IMR-90 (cell line): ENCODE results near the gene DLX2. TPM values are rescaled to one million over a fixed set of nuclear protein-coding genes. Genes with fewer than 3 reads are reported as not detected.

Experiments used
- ATAC-seq: fragments of 200-7000 bp; cut with Tn5 transposase; 2 replicates; pipeline ENCODE4 v1.9.1; 2020; ENCODE audit warnings: low read depth, mild to moderate bottlenecking, moderate library complexity
- BruUV-seq: library from RNA; stranded (reverse); fragments of 400-500 nt; replicated peaks from 2 replicates; lab custom pipeline; 2021; lab: Mats Ljungman, UMichigan
- CTCF ChIA-PET: fragments of 300-600 bp; formaldehyde crosslinking; extraction: SDS; loops from one replicate; lab custom pipeline; 2021; ENCODE audit warnings: antibody characterized with exemption; lab: Yijun Ruan, JAX
- POLR2A ChIA-PET: fragments of 300-600 bp; sonication (Branson Sonifier 250); formaldehyde crosslinking; loops from one replicate; lab custom pipeline; 2022; ENCODE audit warnings: antibody characterized with exemption; ENCODE audit not compliant: unreplicated experiment; lab: Charles Lee
- DNase-seq: peaks from one replicate; pipeline ENCODE4 v3.0.0; 2013
- H2AFZ ChIP-seq: replicated peaks from 2 replicates; pipeline ENCODE3; 2013; ENCODE audit warnings: low read length, mild to moderate bottlenecking; ENCODE audit not compliant: poor library complexity
- H2AK5ac ChIP-seq: 2 replicates; pipeline ENCODE4 v1.6.1; 2013; ENCODE audit warnings: low read depth, low read length, inconsistent platforms
- H2AK9ac ChIP-seq: replicated peaks from 2 replicates; pipeline ENCODE3; 2013; ENCODE audit warnings: mild to moderate bottlenecking, low read depth, low read length, moderate library complexity; ENCODE audit not compliant: poor library complexity
- H2BK120ac ChIP-seq: 2 replicates; pipeline ENCODE4 v1.6.1; 2013; ENCODE audit warnings: low read depth, low read length, inconsistent platforms
- H2BK15ac ChIP-seq: 3 replicates; pipeline ENCODE4 v1.6.1; 2013; ENCODE audit warnings: low read depth, low read length, inconsistent platforms
- H2BK20ac ChIP-seq: 2 replicates; pipeline ENCODE4 v1.6.1; 2013; ENCODE audit warnings: low read depth, mild to moderate bottlenecking, inconsistent platforms, low read length, moderate library complexity
- H2BK5ac ChIP-seq: 2 replicates; pipeline ENCODE4 v1.6.1; 2013; ENCODE audit warnings: mild to moderate bottlenecking, low read depth, low read length, inconsistent platforms; ENCODE audit not compliant: poor library complexity, severe bottlenecking
- H3K14ac ChIP-seq: replicated peaks from 2 replicates; pipeline ENCODE4 v1.6.1; 2013; ENCODE audit warnings: low read depth, low read length, inconsistent platforms
- H3K18ac ChIP-seq: 2 replicates; pipeline ENCODE4 v1.6.1; 2013; ENCODE audit warnings: low read depth, low read length, control low read depth
- H3K23ac ChIP-seq: 2 replicates; pipeline ENCODE4 v1.6.1; 2013; ENCODE audit warnings: low read depth, low read length, inconsistent platforms
- H3K27ac ChIP-seq: 2 replicates; pipeline ENCODE4 v1.5.1; 2013; ENCODE audit warnings: mild to moderate bottlenecking, control low read depth, low read length; ENCODE audit not compliant: insufficient read depth
- H3K27me3 ChIP-seq: 2 replicates; pipeline ENCODE4 v1.6.1; 2013; ENCODE audit warnings: low read length; ENCODE audit not compliant: control insufficient read depth, insufficient read depth
- H3K36me3 ChIP-seq: 2 replicates; pipeline ENCODE4 v1.6.1; 2013; ENCODE audit warnings: low read length, mixed read lengths; ENCODE audit not compliant: control insufficient read depth, insufficient read depth
- H3K4ac ChIP-seq: 2 replicates; pipeline ENCODE4 v1.6.1; 2013; ENCODE audit warnings: low read depth, low read length, inconsistent platforms
- H3K4me1 ChIP-seq: 2 replicates; pipeline ENCODE4 v1.6.1; 2013; ENCODE audit warnings: low read length, mixed read lengths; ENCODE audit not compliant: control insufficient read depth, insufficient read depth
- H3K4me2 ChIP-seq: 2 replicates; pipeline ENCODE4 v1.6.1; 2013; ENCODE audit warnings: low read depth, mild to moderate bottlenecking, control low read depth, low read length, moderate library complexity
- H3K4me3 ChIP-seq: 2 replicates; pipeline ENCODE4 v1.5.1; 2013; ENCODE audit warnings: low read depth, mild to moderate bottlenecking, control low read depth, low read length, moderate library complexity; ENCODE audit not compliant: insufficient read depth
- H3K56ac ChIP-seq: 2 replicates; pipeline ENCODE4 v1.6.1; 2013; ENCODE audit warnings: low read length, inconsistent platforms; ENCODE audit not compliant: insufficient read depth; ENCODE audit errors: extremely low read depth
- H3K79me1 ChIP-seq, 2 experiments: 2 replicates each; pipeline ENCODE4 v1.6.1; 2013; ENCODE audit warnings: low read length in 2 of 2, inconsistent platforms in 1 of 2, low read depth in 1 of 2
- H3K9ac ChIP-seq: 2 replicates; pipeline ENCODE4 v1.6.1; 2013; ENCODE audit warnings: low read depth, low read length, control low read depth
- H3K9me1 ChIP-seq: 2 replicates; pipeline ENCODE4 v1.6.1; 2013; ENCODE audit warnings: low read length, inconsistent platforms; ENCODE audit not compliant: insufficient read depth
- H3K9me3 ChIP-seq: 2 replicates; pipeline ENCODE4 v1.6.1; 2013; ENCODE audit warnings: low read length; ENCODE audit not compliant: control insufficient read depth, insufficient read depth
- H4K20me1 ChIP-seq: 2 replicates; pipeline ENCODE4 v1.6.1; 2013; ENCODE audit warnings: low read length, inconsistent platforms; ENCODE audit not compliant: insufficient read depth
- H4K5ac ChIP-seq: 2 replicates; pipeline ENCODE4 v1.6.1; 2013; ENCODE audit warnings: mild to moderate bottlenecking, low read depth, low read length, control low read depth
- H4K8ac ChIP-seq, 2 experiments: 2 replicates each; pipeline ENCODE4 v1.6.1; 2013; ENCODE audit warnings: low read depth in 2 of 2, low read length in 2 of 2, control low read depth in 1 of 2, inconsistent platforms in 1 of 2
- H4K91ac ChIP-seq: 2 replicates; pipeline ENCODE4 v1.6.1; 2013; ENCODE audit warnings: low read depth, low read length, inconsistent platforms; ENCODE audit not compliant: insufficient read depth
- CEBPB ChIP-seq: IDR thresholded peaks from 2 replicates; pipeline ENCODE4 v1.6.1; 2012; ENCODE audit warnings: low read depth, low read length, improper control_type of control experiment
- CHD1 ChIP-seq: IDR thresholded peaks from 2 replicates; pipeline ENCODE4 v1.6.1; 2012; ENCODE audit warnings: low read depth, low read length, improper control_type of control experiment
- CTCF ChIP-seq: conservative IDR thresholded peaks from 2 replicates; pipeline ENCODE4 v1.5.1; 2012; ENCODE audit warnings: mild to moderate bottlenecking, low read depth, low read length, improper control_type of control experiment
- ELK1 ChIP-seq: fragments of 150-350 bp; IDR thresholded peaks from 2 replicates; pipeline ENCODE4 v1.6.1; 2016; ENCODE audit warnings: low read depth, mild to moderate bottlenecking, low read length, moderate library complexity, borderline replicate concordance
- FOS ChIP-seq: fragments of 150-350 bp; IDR thresholded peaks from 2 replicates; pipeline ENCODE4 v1.6.1; 2016; ENCODE audit warnings: low read depth, low read length
- MAFK ChIP-seq: IDR thresholded peaks from 2 replicates; pipeline ENCODE4 v1.6.1; 2012; ENCODE audit warnings: low read depth, low read length, improper control_type of control experiment
- MAZ ChIP-seq: IDR thresholded peaks from 2 replicates; pipeline ENCODE4 v1.6.1; 2012; ENCODE audit warnings: low read depth, mild to moderate bottlenecking, low read length, improper control_type of control experiment, moderate library complexity, borderline replicate concordance
- MXI1 ChIP-seq: IDR thresholded peaks from 2 replicates; pipeline ENCODE4 v1.6.1; 2012; ENCODE audit warnings: low read depth, mild to moderate bottlenecking, low read length, moderate library complexity, borderline replicate concordance
- NFE2L2 ChIP-seq: fragments of 150-350 bp; IDR thresholded peaks from 2 replicates; pipeline ENCODE4 v1.6.1; 2016; ENCODE audit warnings: low read depth, mild to moderate bottlenecking, low read length
- POLR2A ChIP-seq: IDR thresholded peaks from 2 replicates; pipeline ENCODE4 v1.6.1; 2012; ENCODE audit warnings: mild to moderate bottlenecking, low read depth, low read length
- RAD21 ChIP-seq: IDR thresholded peaks from 2 replicates; pipeline ENCODE4 v1.6.1; 2012; ENCODE audit warnings: low read length, improper control_type of control experiment
- RCOR1 ChIP-seq: IDR thresholded peaks from 2 replicates; pipeline ENCODE4 v1.6.1; 2012; ENCODE audit warnings: mild to moderate bottlenecking, low read length, improper control_type of control experiment; ENCODE audit not compliant: insufficient replicate concordance
- RFX5 ChIP-seq: IDR thresholded peaks from 2 replicates; pipeline ENCODE4 v1.8.0; 2012; ENCODE audit warnings: low read depth, mild to moderate bottlenecking, low read length, moderate library complexity
- SMC3 ChIP-seq: fragments of 150-350 bp; IDR thresholded peaks from 2 replicates; pipeline ENCODE4 v1.6.1; 2016; ENCODE audit warnings: low read depth, mild to moderate bottlenecking, antibody characterized with exemption, low read length, moderate library complexity
- USF2 ChIP-seq: fragments of 150-350 bp; IDR thresholded peaks from 2 replicates; pipeline ENCODE4 v1.6.1; 2017; ENCODE audit warnings: mild to moderate bottlenecking, antibody characterized with exemption, low read length, low read depth
- WGBS, 2 experiments: methylation state at CpG; one replicate each; pipeline versions ENCODE4 v1.1.5 to v1.1.7; 2013; ENCODE audit warnings: missing lambda C conversion rate in 2 of 2; ENCODE audit not compliant: insufficient read length in 1 of 2; ENCODE audit errors: extremely low coverage in 2 of 2; 5-methylcytosine and 5-hydroxymethylcytosine counted together
- dilution Hi-C: fragments of 300-500 bp; cut with HindIII; formaldehyde crosslinking; loops from one replicate; pipeline ENCODE4 v1.14.3; 2018; ENCODE audit warnings: low sequenced_read_pairs; ENCODE audit not compliant: unreplicated experiment
- in situ Hi-C: fragments of 300-500 bp; cut with MboI; formaldehyde crosslinking; loops from 3 replicates; pipeline ENCODE4 v1.14.3; 2019; ENCODE audit warnings: low sequenced_read_pairs, inconsistent platforms, mixed read lengths
- intact Hi-C: fragments of 100-400 bp; cut with micrococcal nuclease; formaldehyde crosslinking; loops from 2 replicates; pipeline ENCODE4 v1.10.0; 2022
- polyA plus RNA-seq, 3 experiments: library from polyadenylated mRNA; depleted of rRNA; stranded (reverse); fragments of >200 nt; gene quantifications; 2 replicates each; pipeline ENCODE4 v1.2.3, GENCODE V29; 2012; ENCODE audit warnings: low replicate concordance in 1 of 3
- total RNA-seq: library from RNA; depleted of rRNA; stranded (reverse); fragments of >200 nt; gene quantifications from 2 replicates; pipeline ENCODE4 v1.2.3, GENCODE V29; 2012

DLX2 gene
- total and polyA plus RNA-seq, 2 of the 4 experiments (the other 2 are of a cell fraction): 0.38 TPM; not detected in 1

- no peak overlapping the region for H3K56ac ChIP-seq
- no peak overlapping the region for H2AFZ ChIP-seq
- ATAC-seq (no peak), DNase-seq (no peak)
- no peak overlapping the region for H2AK5ac ChIP-seq
- 45% methylated on average over 4 of the region's 23 CpGs; no CpG with 5 or more reads in 1 of the 2 experiments for WGBS, 2 experiments
- H2BK5ac ChIP-seq: no peak overlapping the region
- no peak overlapping the region for H3K23ac ChIP-seq
- no peak overlapping the region for H3K4ac ChIP-seq
- no peaks in the 10 kb centered on the region; the same call in 1 of the 2 replicates for H3K4me1 ChIP-seq
- H4K8ac ChIP-seq: no peak overlapping the region
- BruUV-seq: no TSS peak
- intact Hi-C loops: loop anchor here (5.0 kb wide), 1 partner anchor 91 kb away; the partner anchor contains the start of gene METAP1D
- no peak overlapping the region for H3K4me2 ChIP-seq
- H3K9ac ChIP-seq: no peak overlapping the region
- peaks cover 5% of the 10 kb centered on the region; the same call in 1 of the 2 replicates for H3K9me3 ChIP-seq
- H4K20me1 ChIP-seq: peaks cover 8% of the 10 kb centered on the region; the same call in 1 of the 2 replicates
- H3K14ac ChIP-seq: no peak overlapping the region
- dilution Hi-C loops: no loop called here
- H2AK9ac ChIP-seq: no peak overlapping the region
- no peak overlapping the region for H3K27ac ChIP-seq
- no peak overlapping the region for H4K5ac ChIP-seq
- H2BK20ac ChIP-seq: no peak overlapping the region
- TF ChIP-seq RAD21 (no peak), CHD1 (no peak), SMC3 (no peak), MAZ (no peak), MXI1 (no peak), USF2 (no peak), NFE2L2 (no peak), CTCF (no peak), RCOR1 (no peak), POLR2A (no peak), MAFK (no peak), FOS (no peak), RFX5 (no peak), ELK1 (no peak), CEBPB (no peak)
- peaks cover 82% of the 10 kb centered on the region for H3K27me3 ChIP-seq
- no peaks in the 10 kb centered on the region for H3K9me1 ChIP-seq
- no peak overlapping the region for H4K91ac ChIP-seq
- H3K18ac ChIP-seq: no peak overlapping the region
- in situ Hi-C loops: no loop called here
- H3K36me3 ChIP-seq: no peaks in the 10 kb centered on the region
- CTCF ChIA-PET: no interaction called here
- POLR2A ChIA-PET: no interaction called here
- H3K79me1 ChIP-seq: no peaks in the 10 kb centered on the region
- no peak overlapping the region for H2BK120ac ChIP-seq
- H2BK15ac ChIP-seq: no peak overlapping the region
- no peak overlapping the region for H3K4me3 ChIP-seq
These were observed 14.9 kb downstream of the DLX2 start for GRCh38 chr2:172087780-172088244.
